HG02870 (cell line): ENCODE measurements around the gene SEPSECS.

Experiments
- ATAC-seq: cut with Tn5 transposase; IDR thresholded peaks from one replicate; pipeline ENCODE4 v1.9.1; 2021; ENCODE audit warnings: mild to moderate bottlenecking, moderate library complexity; ENCODE audit not compliant: unreplicated experiment

The SEPSECS gene

GRCh38 chr4:25111648-25112196 lies 48.5 kb downstream of the SEPSECS start:
- no peak for ATAC-seq

GRCh38 chr4:25110527-25111329 lies 49.5 kb downstream of the SEPSECS start:
- no peak for ATAC-seq

- ATAC-seq: no peak
Measured at GRCh38 chr4:25109511-25109910, 50.7 kb downstream of the SEPSECS start.

GRCh38 chr4:25108556-25108955 lies 51.7 kb downstream of the SEPSECS start:
- ATAC-seq: no peak

GRCh38 chr4:25107827-25108516 lies 52.3 kb downstream of the SEPSECS start:
- ATAC-seq: no peak

GRCh38 chr4:25106363-25107151 lies 53.7 kb downstream of the SEPSECS start:
- no peak for ATAC-seq

GRCh38 chr4:25104591-25104990 lies 55.7 kb downstream of the SEPSECS start:
- ATAC-seq: no peak

GRCh38 chr4:25103418-25103817 lies 56.8 kb downstream of the SEPSECS start:
- ATAC-seq: no peak

- no peak for ATAC-seq
Measured at GRCh38 chr4:25101836-25102235, 58.4 kb downstream of the SEPSECS start.

GRCh38 chr4:25100710-25101109 lies 59.5 kb downstream of the SEPSECS start:
- no peak for ATAC-seq

- no peak for ATAC-seq
Measured at GRCh38 chr4:25100021-25100555, 60.2 kb downstream of the SEPSECS start.

GRCh38 chr4:25098964-25099891 lies 61.0 kb downstream of the SEPSECS start:
- no peak for ATAC-seq

- ATAC-seq: no peak
Measured at GRCh38 chr4:25096981-25097443, 63.2 kb downstream of the SEPSECS start.

- ATAC-seq: no peak
Measured at GRCh38 chr4:25096251-25096980, 63.8 kb downstream of the SEPSECS start.

- no peak for ATAC-seq
Measured at GRCh38 chr4:25095837-25096236, 64.4 kb downstream of the SEPSECS start.

GRCh38 chr4:25092139-25092538 lies 68.1 kb downstream of the SEPSECS start:
- ATAC-seq: no peak

GRCh38 chr4:25090516-25090915 lies 69.7 kb downstream of the SEPSECS start:
- no peak for ATAC-seq

- ATAC-seq: no peak
Measured at GRCh38 chr4:25089051-25089763, 71.0 kb downstream of the SEPSECS start.
